GM23248 (cell line): ENCODE data around the gene PIAS2. TPM values are rescaled to one million over a fixed set of nuclear protein-coding genes. Genes with fewer than 3 reads are reported as not detected.

Experiments used
- DNase-seq: peaks from one replicate; pipeline ENCODE4 v3.0.0-alpha.2; 2015
- H2AFZ ChIP-seq: fragments of 200-600 bp; sonication (generic); 2 replicates; pipeline ENCODE4 v1.6.1; 2016; ENCODE audit warnings: antibody characterized with exemption
- H3F3A ChIP-seq: fragments of 200-600 bp; sonication (generic); 2 replicates; pipeline ENCODE4 v1.6.1; 2016; ENCODE audit warnings: mild to moderate bottlenecking, antibody characterized with exemption, mixed run types; ENCODE audit not compliant: insufficient read depth
- H3K27ac ChIP-seq: fragments of 200-600 bp; sonication (generic); 2 replicates; pipeline ENCODE4 v1.5.1; 2016; ENCODE audit warnings: mild to moderate bottlenecking
- H3K27me3 ChIP-seq: fragments of 200-600 bp; sonication (generic); replicated peaks from 2 replicates; pipeline ENCODE4 v1.6.1; 2016; ENCODE audit warnings: mild to moderate bottlenecking; ENCODE audit not compliant: insufficient read depth
- H3K36me3 ChIP-seq: fragments of 200-600 bp; sonication (generic); 2 replicates; pipeline ENCODE4 v1.6.1; 2016; ENCODE audit warnings: low read depth, mild to moderate bottlenecking
- H3K4me1 ChIP-seq: fragments of 200-600 bp; sonication (generic); 2 replicates; pipeline ENCODE4 v1.6.1; 2016; ENCODE audit warnings: mild to moderate bottlenecking; ENCODE audit not compliant: insufficient read depth
- H3K4me2 ChIP-seq: fragments of 200-600 bp; sonication (generic); one replicate; pipeline ENCODE4 v1.6.1; 2016; ENCODE audit warnings: mild to moderate bottlenecking; ENCODE audit not compliant: unreplicated experiment
- H3K4me3 ChIP-seq: fragments of 200-600 bp; sonication (generic); 2 replicates; pipeline ENCODE4 v1.5.1; 2016; ENCODE audit warnings: mild to moderate bottlenecking
- H3K79me2 ChIP-seq: fragments of 200-600 bp; sonication (generic); 2 replicates; pipeline ENCODE4 v1.6.1; 2016; ENCODE audit warnings: mild to moderate bottlenecking; ENCODE audit not compliant: insufficient read depth
- H3K9ac ChIP-seq: fragments of 200-600 bp; sonication (generic); 2 replicates; pipeline ENCODE4 v1.6.1; 2016; ENCODE audit warnings: mild to moderate bottlenecking
- H3K9me2 ChIP-seq: fragments of 200-600 bp; sonication (generic); 2 replicates; pipeline ENCODE4 v1.6.1; 2016; ENCODE audit warnings: mixed run types, mild to moderate bottlenecking, moderate library complexity; ENCODE audit not compliant: insufficient read depth
- H3K9me3 ChIP-seq: fragments of 200-600 bp; sonication (generic); one replicate; pipeline ENCODE4 v1.6.1; 2017; ENCODE audit warnings: low read depth
- H4K20me1 ChIP-seq: fragments of 200-600 bp; sonication (generic); 2 replicates; pipeline ENCODE4 v1.6.0; 2016; ENCODE audit not compliant: insufficient read depth
- EZH2 ChIP-seq: fragments of 200-600 bp; sonication (generic); IDR thresholded peaks from 2 replicates; pipeline ENCODE4 v1.6.1; 2018; ENCODE audit warnings: antibody characterized with exemption, mild to moderate bottlenecking; ENCODE audit not compliant: insufficient read depth, poor library complexity, severe bottlenecking
- EZH2phosphoT487 ChIP-seq: fragments of 200-600 bp; sonication (generic); IDR thresholded peaks from 2 replicates; pipeline ENCODE4 v1.6.1; 2018; ENCODE audit warnings: antibody characterized with exemption, moderate library complexity, mild to moderate bottlenecking, low read depth; ENCODE audit not compliant: insufficient read depth
- WGBS, 2 experiments: methylation state at CpG; one replicate each; pipeline ENCODE4 v1.1.6; 2015 to 2017; ENCODE audit warnings: low lambda C conversion rate in 2 of 2, low coverage in 1 of 2; ENCODE audit errors: missing lambda C conversion rate in 2 of 2; 5-methylcytosine and 5-hydroxymethylcytosine counted together
- in situ Hi-C: fragments of 300-500 bp; cut with MboI; formaldehyde crosslinking; loops from 2 replicates; pipeline ENCODE4 v1.15.0; 2020
- polyA plus RNA-seq: library from polyadenylated mRNA; unstranded; fragments of >200 nt; fragmentation: Nextera tagmentation; extraction: Ambion mirVana; gene quantifications from 2 replicates; pipeline ENCODE4 v1.2.1, GENCODE V29; 2016
- total RNA-seq: library from RNA; depleted of rRNA; stranded (reverse); fragments of >200 nt; shearing (Covaris generic); gene quantifications from 2 replicates; pipeline ENCODE4 v1.2.3, GENCODE V29; 2014

Gene PIAS2
- total and polyA plus RNA-seq, 2 experiments from 2014 or later, result 21.3 to 23.0 TPM

GRCh38 chr18:46794607-46795006, 122.7 kb downstream of the PIAS2 start:
- Histone ChIP-seq H3K9me3 (no peaks in the 10 kb centered on the region), H4K20me1 (no peaks in the 10 kb centered on the region), H3K27me3 (no peaks in the 10 kb centered on the region), H2AFZ (no peak overlapping the region), H3K79me2 (no peaks in the 10 kb centered on the region), H3F3A (no peaks in the 10 kb centered on the region), H3K9me2 (no peaks in the 10 kb centered on the region), H3K27ac (no peak overlapping the region), H3K36me3 (no peaks in the 10 kb centered on the region), H3K4me3 (no peak overlapping the region), H3K4me2 (no peak overlapping the region), H3K4me1 (no peaks in the 10 kb centered on the region), H3K9ac (no peak overlapping the region)
- no peak for DNase-seq
- WGBS, 2 experiments, result 79 to 82% methylated on average over 1 of the region's 1 CpG
- no peak for TF ChIP-seq EZH2
- no peak for TF ChIP-seq EZH2phosphoT487
- in situ Hi-C loops, result no loop called here

GRCh38 chr18:46793565-46793964, 123.7 kb downstream of the PIAS2 start:
- no peaks in the 10 kb centered on the region for H3F3A ChIP-seq
- no peak for DNase-seq
- H3K27ac ChIP-seq, result no peak overlapping the region
- no peak for TF ChIP-seq EZH2phosphoT487
- TF ChIP-seq EZH2, result no peak
- no peak overlapping the region for H3K4me2 ChIP-seq
- WGBS, 2 experiments, result 6 to 7% methylated on average over 3 of the region's 3 CpGs
- H3K4me3 ChIP-seq, result no peak overlapping the region
- no peak overlapping the region for H3K9ac ChIP-seq
- no peaks in the 10 kb centered on the region for H3K79me2 ChIP-seq
- H4K20me1 ChIP-seq, result no peaks in the 10 kb centered on the region
- in situ Hi-C loops, result no loop called here
- no peak overlapping the region for H2AFZ ChIP-seq
- no peaks in the 10 kb centered on the region for H3K36me3 ChIP-seq
- H3K4me1 ChIP-seq, result no peaks in the 10 kb centered on the region
- no peaks in the 10 kb centered on the region for H3K9me2 ChIP-seq
- H3K27me3 ChIP-seq, result no peaks in the 10 kb centered on the region
- H3K9me3 ChIP-seq, result no peaks in the 10 kb centered on the region

- no peak overlapping the region for H3K27ac ChIP-seq
- no peaks in the 10 kb centered on the region for H4K20me1 ChIP-seq
- no peaks in the 10 kb centered on the region for H3F3A ChIP-seq
- no peaks in the 10 kb centered on the region for H3K27me3 ChIP-seq
- H3K36me3 ChIP-seq, result no peaks in the 10 kb centered on the region
- no peaks in the 10 kb centered on the region for H3K79me2 ChIP-seq
- no peaks in the 10 kb centered on the region for H3K9me3 ChIP-seq
- no peaks in the 10 kb centered on the region for H3K4me1 ChIP-seq
- in situ Hi-C loops, result no loop called here
- H3K4me3 ChIP-seq, result no peak overlapping the region
- no peak overlapping the region for H3K4me2 ChIP-seq
- no peaks in the 10 kb centered on the region for H3K9me2 ChIP-seq
- TF ChIP-seq EZH2phosphoT487 (no peak), EZH2 (no peak)
- H2AFZ ChIP-seq, result no peak overlapping the region
- 51 to 63% methylated on average over 4 of the region's 4 CpGs for WGBS, 2 experiments
- no peak overlapping the region for H3K9ac ChIP-seq
- DNase-seq, result no peak
Observed at GRCh38 chr18:46789088-46789487, 128.2 kb downstream of the PIAS2 start.

- H3K4me1 ChIP-seq, result no peaks in the 10 kb centered on the region
- H3K9me3 ChIP-seq, result no peaks in the 10 kb centered on the region
- H3K4me2 ChIP-seq, result no peak overlapping the region
- in situ Hi-C loops, result no loop called here
- no peaks in the 10 kb centered on the region for H3K36me3 ChIP-seq
- no peak for TF ChIP-seq EZH2phosphoT487
- no peak for TF ChIP-seq EZH2
- no peak overlapping the region for H2AFZ ChIP-seq
- H3K27me3 ChIP-seq, result no peaks in the 10 kb centered on the region
- H3K27ac ChIP-seq, result no peak overlapping the region
- no peak for DNase-seq
- 21 to 26% methylated on average over 3 of the region's 3 CpGs for WGBS, 2 experiments
- H3F3A ChIP-seq, result no peaks in the 10 kb centered on the region
- no peaks in the 10 kb centered on the region for H4K20me1 ChIP-seq
- no peaks in the 10 kb centered on the region for H3K9me2 ChIP-seq
- H3K79me2 ChIP-seq, result no peaks in the 10 kb centered on the region
- H3K9ac ChIP-seq, result no peak overlapping the region
- no peak overlapping the region for H3K4me3 ChIP-seq
Observed at GRCh38 chr18:46787674-46788073, 129.6 kb downstream of the PIAS2 start.

- H3K9ac ChIP-seq, result no peak overlapping the region
- no peak for TF ChIP-seq EZH2phosphoT487
- no peak for TF ChIP-seq EZH2
- H3K9me2 ChIP-seq, result no peaks in the 10 kb centered on the region
- 44 to 50% methylated on average over 5 of the region's 5 CpGs for WGBS, 2 experiments
- in situ Hi-C loops, result no loop called here
- no peaks in the 10 kb centered on the region for H3K9me3 ChIP-seq
- H4K20me1 ChIP-seq, result no peaks in the 10 kb centered on the region
- H3K79me2 ChIP-seq, result no peaks in the 10 kb centered on the region
- no peak for DNase-seq
- peaks cover 4% of the 10 kb centered on the region; the same call in 1 of the 2 replicates for H3K27me3 ChIP-seq
- no peak overlapping the region for H3K4me3 ChIP-seq
- no peak overlapping the region for H3K4me2 ChIP-seq
- no peak overlapping the region for H2AFZ ChIP-seq
- H3K36me3 ChIP-seq, result no peaks in the 10 kb centered on the region
- H3K27ac ChIP-seq, result no peak overlapping the region
- H3K4me1 ChIP-seq, result no peaks in the 10 kb centered on the region
- H3F3A ChIP-seq, result no peaks in the 10 kb centered on the region
Observed at GRCh38 chr18:46772357-46772756, 144.9 kb downstream of the PIAS2 start.
